GM19025 (cell line): ENCODE measurements around the gene LRTM2.

Source experiments
- ATAC-seq: cut with Tn5 transposase; IDR thresholded peaks from one replicate; pipeline ENCODE4 v1.9.1; 2021; ENCODE audit warnings: mild to moderate bottlenecking, low read depth, moderate library complexity; ENCODE audit not compliant: unreplicated experiment

The LRTM2 gene

GRCh38 chr12:1857086-1857485 lies 36.7 kb downstream of the LRTM2 start:
- ATAC-seq, result no peak

- ATAC-seq, result no peak
Measured at GRCh38 chr12:1857821-1858220, 37.5 kb downstream of the LRTM2 start.

DNA sequence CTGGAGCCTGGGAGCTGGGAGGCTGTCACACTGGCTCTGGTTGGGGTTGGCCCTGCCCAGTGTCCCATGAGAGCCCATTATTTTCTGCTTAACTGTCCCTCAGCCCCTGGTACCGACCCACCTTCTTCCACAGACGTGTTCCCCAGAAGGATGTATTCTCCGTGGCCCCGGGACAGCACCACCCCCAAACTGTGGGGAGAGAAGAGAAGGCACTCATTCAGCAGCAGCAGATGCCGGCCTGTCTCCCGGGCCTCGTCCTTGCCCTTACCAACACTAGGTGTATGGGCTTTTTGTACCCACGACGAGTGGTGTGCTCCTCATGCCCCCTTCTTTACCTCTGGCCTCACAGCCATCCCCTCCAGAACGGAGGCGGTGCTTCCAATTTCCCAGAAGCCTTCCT lies 38.1 kb downstream of the LRTM2 start:
- ATAC-seq, result no peak

DNA sequence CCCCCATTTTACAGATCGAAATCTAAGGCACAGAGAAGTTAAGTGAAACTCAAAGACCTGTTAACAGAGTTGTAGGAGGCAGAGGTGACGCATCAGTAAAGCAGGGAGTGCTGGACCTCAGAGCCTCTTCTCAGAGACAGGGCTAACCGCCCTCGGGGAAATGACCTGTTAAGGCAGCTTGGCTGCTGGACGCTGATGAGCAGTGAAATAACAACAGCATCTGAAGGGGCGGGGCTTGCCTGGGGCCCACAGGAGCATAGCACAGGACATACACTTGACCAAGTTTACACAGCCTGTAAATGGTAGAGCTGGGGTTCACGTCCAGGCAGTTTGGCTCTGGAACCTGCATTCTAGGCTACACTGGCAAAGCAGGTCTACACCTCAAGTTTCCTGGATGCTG lies 39.3 kb downstream of the LRTM2 start:
- ATAC-seq, result no peak

DNA sequence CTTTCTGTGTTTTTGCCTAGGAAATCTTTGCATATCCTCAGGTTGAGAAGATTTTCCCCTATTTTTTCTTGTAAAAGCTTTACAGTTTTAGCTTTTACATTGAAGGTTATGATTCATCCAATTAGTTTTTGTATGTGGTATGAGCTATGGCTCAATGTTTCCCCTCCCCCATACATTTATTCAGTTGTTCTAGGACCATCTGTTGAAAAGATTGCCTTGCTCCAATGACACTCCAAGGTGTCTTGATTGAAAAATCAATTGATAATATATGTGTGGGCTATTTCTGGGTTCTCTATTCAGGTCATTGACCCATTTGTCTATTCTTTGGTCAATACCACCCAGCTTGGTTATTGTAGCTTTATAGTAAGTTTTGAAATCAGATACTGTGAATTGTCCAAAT lies 42.6 kb downstream of the LRTM2 start:
- ATAC-seq, result no peak

DNA sequence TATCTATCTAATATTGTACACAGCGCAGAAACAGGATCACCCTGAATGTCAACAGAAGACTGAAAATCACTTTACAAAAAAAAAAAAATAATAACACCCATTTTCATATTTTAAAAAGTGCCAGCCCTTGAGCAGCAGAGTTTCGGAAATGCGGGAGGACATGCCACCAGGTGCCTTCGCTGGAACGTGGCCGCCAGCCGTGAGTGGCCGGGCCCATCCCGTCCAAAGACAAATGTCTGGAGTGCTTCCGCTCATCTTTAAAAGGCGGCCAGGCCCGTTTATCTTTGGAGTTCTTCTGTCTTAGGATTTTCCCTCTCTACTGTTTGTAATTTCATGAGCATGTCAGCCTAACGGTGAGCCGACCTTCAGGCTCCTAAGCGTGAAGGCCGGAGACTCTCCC lies 43.5 kb downstream of the LRTM2 start:
- no peak for ATAC-seq

DNA sequence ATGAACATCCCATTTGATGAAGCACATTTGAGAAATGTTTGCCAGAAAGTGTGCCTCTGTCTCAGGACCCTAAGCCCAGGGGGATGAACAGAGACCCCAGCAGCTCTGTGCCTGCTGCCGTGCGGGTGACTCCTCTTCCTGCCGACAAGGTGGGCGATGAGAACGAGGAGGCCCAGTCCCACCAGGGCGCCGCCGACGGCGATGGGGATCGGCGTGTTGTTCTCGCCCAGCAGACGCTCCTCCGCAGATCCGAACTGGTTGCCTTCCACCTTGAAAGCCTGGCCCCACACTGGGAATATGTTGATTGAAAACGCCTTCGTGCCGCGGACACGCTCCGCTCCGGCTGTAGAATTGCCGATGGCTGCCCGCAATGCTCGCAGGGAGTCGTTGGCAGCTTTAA lies 44.1 kb downstream of the LRTM2 start:
- ATAC-seq, result no peak

- ATAC-seq, result no peak
Measured at GRCh38 chr12:1864867-1865266, 44.5 kb downstream of the LRTM2 start.

GRCh38 chr12:1865284-1865866 lies 45.0 kb downstream of the LRTM2 start:
- ATAC-seq, result no peak

DNA sequence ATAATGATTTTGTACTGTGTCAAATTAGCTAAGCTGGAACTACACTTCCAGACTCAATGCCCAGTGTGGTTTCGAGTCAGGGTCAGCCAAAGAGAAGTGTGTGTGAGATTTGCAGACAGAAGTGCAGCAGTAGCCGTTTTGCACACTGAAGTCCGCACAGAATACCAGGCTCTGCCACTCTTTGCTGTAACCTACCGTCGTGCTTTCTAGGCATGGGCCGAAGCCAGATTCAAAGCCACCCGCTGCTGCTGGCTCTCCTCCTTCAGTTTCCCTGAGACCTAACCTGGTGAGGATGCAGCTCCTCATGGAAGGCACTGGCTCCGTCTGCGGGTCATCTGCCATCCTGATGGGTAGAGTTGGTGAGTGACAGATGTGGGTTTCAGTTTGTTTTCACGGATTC lies 48.8 kb downstream of the LRTM2 start:
- ATAC-seq, result no peak

DNA sequence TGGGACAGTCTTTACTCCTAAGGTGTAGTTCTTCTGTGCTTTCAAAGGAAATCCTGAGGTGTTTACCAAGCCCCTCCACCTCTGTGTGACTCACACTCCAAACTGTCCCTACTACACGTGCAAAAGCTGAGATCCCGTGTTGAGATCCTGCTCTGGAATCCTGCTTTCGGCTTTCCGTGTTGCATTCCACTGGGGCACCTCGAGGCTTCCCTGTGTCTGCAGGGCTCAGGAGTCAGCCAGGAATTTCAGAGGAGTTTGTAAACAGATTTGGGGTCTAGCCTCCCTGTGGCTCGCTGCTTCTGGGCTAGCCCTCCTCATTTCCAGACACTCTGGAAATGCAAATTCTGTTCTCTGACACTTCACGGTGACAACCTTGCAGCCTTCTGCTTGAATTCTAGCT lies 49.7 kb downstream of the LRTM2 start:
- ATAC-seq, result no peak

- ATAC-seq, result no peak
Measured at GRCh38 chr12:1870998-1871917, 50.9 kb downstream of the LRTM2 start.

GRCh38 chr12:1872001-1872400 lies 51.6 kb downstream of the LRTM2 start:
- ATAC-seq, result no peak

GRCh38 chr12:1872448-1872847 lies 52.1 kb downstream of the LRTM2 start:
- ATAC-seq, result no peak

- no peak for ATAC-seq
Measured at GRCh38 chr12:1873531-1874510, 53.5 kb downstream of the LRTM2 start.

DNA sequence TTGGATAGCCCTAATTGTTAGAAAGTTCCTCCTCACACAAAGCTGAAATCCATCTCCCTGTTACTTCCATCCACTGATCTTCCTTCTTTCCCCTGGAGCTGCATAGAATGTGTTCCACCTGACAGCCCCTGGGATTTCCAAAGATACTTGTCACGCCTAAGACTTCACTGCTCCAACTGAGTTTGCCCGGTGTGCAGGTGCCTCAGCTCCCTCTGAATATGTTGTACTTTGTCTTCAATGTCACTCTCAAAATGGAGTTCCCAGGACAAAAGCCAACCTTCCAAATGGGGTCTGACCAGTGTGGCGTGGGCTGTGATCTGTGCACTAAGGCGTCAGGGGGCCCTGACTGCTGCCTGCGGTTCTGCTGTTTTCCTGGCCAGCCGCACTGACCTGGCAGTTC lies 55.2 kb downstream of the LRTM2 start:
- no peak for ATAC-seq

- ATAC-seq, result no peak
Measured at GRCh38 chr12:1876086-1876485, 55.7 kb downstream of the LRTM2 start.

DNA sequence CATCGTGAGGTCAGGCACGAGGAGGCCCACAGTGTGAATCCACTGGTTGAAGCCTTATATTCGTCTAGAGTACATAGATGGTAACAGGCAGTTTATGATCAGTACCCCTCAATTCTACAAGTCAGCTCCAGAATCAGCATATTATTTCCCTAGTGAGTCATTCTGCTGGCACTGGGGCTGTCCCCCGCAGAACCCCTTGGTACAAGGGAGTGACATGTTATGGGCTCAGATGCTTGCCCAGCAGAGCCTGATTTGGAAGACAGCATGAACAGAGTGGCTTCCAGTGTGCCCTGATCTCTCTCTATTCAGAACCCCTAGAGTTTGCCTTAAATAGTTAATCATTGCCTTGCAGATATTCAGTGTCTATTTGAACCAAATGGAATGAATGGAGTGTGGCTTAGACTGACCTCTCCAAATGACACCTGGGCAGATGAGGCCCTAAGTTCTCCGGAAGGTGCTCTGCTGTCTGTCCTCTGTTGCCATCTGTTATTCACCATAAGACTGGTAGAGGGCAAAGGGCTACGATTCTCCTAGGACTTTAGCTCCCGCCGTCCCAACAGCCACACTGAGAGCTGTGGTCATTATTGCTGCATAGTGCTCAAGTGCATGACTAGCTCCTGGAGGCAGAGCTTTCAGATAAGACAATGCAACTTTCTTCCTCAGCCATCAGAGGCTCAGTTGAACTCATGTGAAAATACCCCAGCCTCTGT lies 57.0 kb downstream of the LRTM2 start:
- ATAC-seq, result no peak

GRCh38 chr12:1878214-1878613 lies 57.8 kb downstream of the LRTM2 start:
- no peak for ATAC-seq

DNA sequence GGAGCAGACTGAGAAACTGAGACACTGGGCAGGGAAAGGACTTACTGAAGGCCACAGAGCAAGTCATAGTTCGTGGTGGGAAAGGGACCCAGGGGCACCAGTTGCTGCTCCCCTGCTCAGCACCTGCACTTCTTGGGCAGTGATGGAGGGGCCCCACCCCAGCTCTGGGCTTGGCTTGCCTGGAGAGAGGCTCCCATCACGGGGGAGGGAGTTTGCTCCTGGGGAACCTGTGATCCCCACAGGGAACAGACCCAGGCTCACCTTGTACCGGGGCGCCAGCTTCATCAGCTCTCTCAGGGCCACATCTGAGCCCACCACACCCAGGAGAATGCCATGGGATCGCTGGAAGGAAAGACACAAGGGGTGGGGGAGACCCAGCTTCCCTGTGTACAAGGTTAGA lies 58.3 kb downstream of the LRTM2 start:
- ATAC-seq, result no peak
